HEK293 (cell line): ENCODE measurements around the gene C1orf115.

Experiments
- CTCF ChIA-PET: fragments of 350-600 bp; formaldehyde crosslinking; extraction: SDS; loops from one replicate; lab custom pipeline; 2021; ENCODE audit warnings: antibody characterized with exemption; lab: Yijun Ruan, JAX
- POLR2A ChIA-PET: fragments of 300-600 bp; formaldehyde crosslinking; extraction: SDS; loops from one replicate; lab custom pipeline; 2020; ENCODE audit warnings: antibody characterized with exemption, inconsistent platforms; lab: Yijun Ruan, JAX
- H3K27ac ChIP-seq: fragments of 200-500 bp; sonication (Bioruptor generic); 2 replicates; pipeline ENCODE4 v1.5.1; 2014; ENCODE audit warnings: low read depth, low read length, control low read depth, inconsistent platforms; ENCODE audit errors: extremely low read depth
- H3K36me3 ChIP-seq, 2 experiments: fragments of 200-500 bp in 1 of 2; sonication (Bioruptor generic) in 1 of 2; 1 replicate in 1 of 2; 2 replicates in 1 of 2; pipeline ENCODE4 v1.5.1; 2014 to 2017; ENCODE audit warnings: inconsistent platforms in 2 of 2, low read length in 2 of 2; ENCODE audit not compliant: control insufficient read depth in 2 of 2, insufficient read depth in 1 of 2
- H3K4me1 ChIP-seq: fragments of 200-500 bp; sonication (Bioruptor generic); 2 replicates; pipeline ENCODE4 v1.5.1; 2014; ENCODE audit warnings: mild to moderate bottlenecking, low read length, inconsistent platforms; ENCODE audit not compliant: control insufficient read depth, insufficient read depth
- H3K4me3 ChIP-seq: 2 replicates; pipeline ENCODE4 v1.5.1; 2011; ENCODE audit warnings: low read depth, mild to moderate bottlenecking, control low read depth, low read length, moderate library complexity
- H3K9me3 ChIP-seq: fragments of 200-500 bp; sonication (Bioruptor generic); 2 replicates; pipeline ENCODE4 v1.5.1; 2014; ENCODE audit warnings: low read depth, low read length, inconsistent platforms; ENCODE audit not compliant: control insufficient read depth, insufficient read depth
- GLI2 ChIP-seq: fragments of 450-650 bp; formaldehyde crosslinking; IDR thresholded peaks from 2 replicates; pipeline ENCODE4; 2017; ENCODE audit warnings: missing biosample characterization, missing genetic modification characterization, low read depth, borderline replicate concordance
- HOXA7 ChIP-seq: sonication (generic); formaldehyde crosslinking; IDR thresholded peaks from 2 replicates; pipeline ENCODE4 v1.8.1; 2022; ENCODE audit warnings: missing genetic modification reagents, borderline replicate concordance
- SCRT2 ChIP-seq: fragments of 450-650 bp; formaldehyde crosslinking; IDR thresholded peaks from 2 replicates; pipeline ENCODE4 v1.5.1; 2016; ENCODE audit warnings: missing biosample characterization, missing genetic modification characterization
- TRIM28 ChIP-seq: IDR thresholded peaks from 2 replicates; pipeline ENCODE4 v1.6.1; 2011; ENCODE audit warnings: low read length, control low read depth, borderline replicate concordance
- WT1 ChIP-seq: fragments of 450-650 bp; formaldehyde crosslinking; IDR thresholded peaks from 2 replicates; pipeline ENCODE4 v1.5.1; 2016; ENCODE audit warnings: missing biosample characterization, missing genetic modification characterization
- ZFHX2 ChIP-seq: fragments of 450-650 bp; formaldehyde crosslinking; conservative IDR thresholded peaks from 2 replicates; pipeline ENCODE4 v1.5.1; 2016; ENCODE audit warnings: missing biosample characterization, missing genetic modification characterization
- ZNF157 ChIP-seq: fragments of 450-650 bp; formaldehyde crosslinking; IDR thresholded peaks from 2 replicates; pipeline ENCODE4 v1.5.1; 2016; ENCODE audit warnings: missing biosample characterization, missing genetic modification characterization
- ZNF184 ChIP-seq: fragments of 450-650 bp; IDR thresholded peaks from 2 replicates; pipeline ENCODE4 v1.5.1; 2018; ENCODE audit warnings: missing biosample characterization, mild to moderate bottlenecking, missing genetic modification characterization
- ZNF211 ChIP-seq: fragments of 450-650 bp; formaldehyde crosslinking; IDR thresholded peaks from 2 replicates; pipeline ENCODE4 v1.5.1; 2016; ENCODE audit warnings: low read depth, missing biosample characterization, missing genetic modification characterization
- ZNF239 ChIP-seq: fragments of 450-650 bp; formaldehyde crosslinking; IDR thresholded peaks from 2 replicates; pipeline ENCODE4 v1.5.1; 2016; ENCODE audit warnings: missing biosample characterization, missing genetic modification characterization
- ZNF394 ChIP-seq: fragments of 450-650 bp; formaldehyde crosslinking; IDR thresholded peaks from 2 replicates; pipeline ENCODE4 v1.5.1; 2016; ENCODE audit warnings: missing biosample characterization, missing genetic modification characterization, mild to moderate bottlenecking, moderate library complexity, borderline replicate concordance
- ZNF549 ChIP-seq: fragments of 450-650 bp; IDR thresholded peaks from 2 replicates; pipeline ENCODE4 v1.5.1; 2018; ENCODE audit warnings: missing biosample characterization, missing genetic modification characterization, mild to moderate bottlenecking, inconsistent platforms, moderate library complexity
- ZNF560 ChIP-seq: fragments of 450-650 bp; formaldehyde crosslinking; IDR thresholded peaks from 2 replicates; pipeline ENCODE4 v1.5.1; 2017; ENCODE audit warnings: missing biosample characterization, missing genetic modification characterization, borderline replicate concordance
- ZNF624 ChIP-seq: fragments of 450-650 bp; formaldehyde crosslinking; IDR thresholded peaks from 2 replicates; pipeline ENCODE4 v1.5.1; 2017; ENCODE audit warnings: missing biosample characterization, missing genetic modification characterization
- ZNF677 ChIP-seq: fragments of 450-650 bp; IDR thresholded peaks from 2 replicates; pipeline ENCODE4 v1.5.0; 2018; ENCODE audit warnings: missing biosample characterization, mild to moderate bottlenecking, missing genetic modification characterization, moderate library complexity
- ZNF785 ChIP-seq: fragments of 450-650 bp; formaldehyde crosslinking; IDR thresholded peaks from 2 replicates; pipeline ENCODE4 v1.5.1; 2016; ENCODE audit warnings: missing biosample characterization, missing genetic modification characterization
- ZSCAN16 ChIP-seq: fragments of 450-650 bp; formaldehyde crosslinking; IDR thresholded peaks from 2 replicates; pipeline ENCODE4 v1.5.1; 2016; ENCODE audit warnings: missing biosample characterization, missing genetic modification characterization
- TF ChIP-seq, protein P1 (sequence below): fragments of 450-650 bp; formaldehyde crosslinking; IDR thresholded peaks from 2 replicates; pipeline ENCODE4 v1.5.1; 2016; ENCODE audit warnings: missing biosample characterization, missing genetic modification characterization
- TF ChIP-seq, protein P2 (sequence below): fragments of 450-650 bp; formaldehyde crosslinking; IDR thresholded peaks from 2 replicates; pipeline ENCODE4 v1.5.1; 2016; ENCODE audit warnings: missing biosample characterization, missing genetic modification characterization
- TF ChIP-seq, protein P3 (sequence below): fragments of 450-650 bp; formaldehyde crosslinking; IDR thresholded peaks from 2 replicates; pipeline ENCODE4; 2016; ENCODE audit warnings: missing biosample characterization, missing genetic modification characterization

The C1orf115 gene

DNA sequence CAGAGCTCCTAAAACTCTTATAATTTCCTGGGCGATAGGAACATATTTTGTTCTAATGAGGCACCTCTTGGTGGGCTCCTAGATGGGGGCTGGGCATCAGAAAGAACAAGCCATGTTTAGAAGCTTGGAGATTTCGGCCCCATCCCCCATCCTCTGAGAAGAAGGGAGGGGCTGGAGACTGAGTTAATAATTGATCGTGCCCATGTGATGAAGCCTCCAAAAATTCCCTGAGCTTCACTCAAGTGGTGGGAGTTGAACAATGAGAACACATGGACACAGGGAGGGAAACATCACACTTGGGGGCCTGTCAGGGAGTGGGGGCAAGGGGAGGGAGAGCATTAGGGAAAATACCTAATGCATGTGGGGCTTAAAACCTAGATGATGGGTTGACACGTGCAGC, 18.1 kb downstream of the C1orf115 start:
- H3K4me1 ChIP-seq: no peaks in the 10 kb centered on the region
- CTCF ChIA-PET: interaction anchor here (0.6 kb wide), 1 partner anchor 527 kb away, joined by 3 read pairs; no protein-coding TSS in a partner anchor

DNA sequence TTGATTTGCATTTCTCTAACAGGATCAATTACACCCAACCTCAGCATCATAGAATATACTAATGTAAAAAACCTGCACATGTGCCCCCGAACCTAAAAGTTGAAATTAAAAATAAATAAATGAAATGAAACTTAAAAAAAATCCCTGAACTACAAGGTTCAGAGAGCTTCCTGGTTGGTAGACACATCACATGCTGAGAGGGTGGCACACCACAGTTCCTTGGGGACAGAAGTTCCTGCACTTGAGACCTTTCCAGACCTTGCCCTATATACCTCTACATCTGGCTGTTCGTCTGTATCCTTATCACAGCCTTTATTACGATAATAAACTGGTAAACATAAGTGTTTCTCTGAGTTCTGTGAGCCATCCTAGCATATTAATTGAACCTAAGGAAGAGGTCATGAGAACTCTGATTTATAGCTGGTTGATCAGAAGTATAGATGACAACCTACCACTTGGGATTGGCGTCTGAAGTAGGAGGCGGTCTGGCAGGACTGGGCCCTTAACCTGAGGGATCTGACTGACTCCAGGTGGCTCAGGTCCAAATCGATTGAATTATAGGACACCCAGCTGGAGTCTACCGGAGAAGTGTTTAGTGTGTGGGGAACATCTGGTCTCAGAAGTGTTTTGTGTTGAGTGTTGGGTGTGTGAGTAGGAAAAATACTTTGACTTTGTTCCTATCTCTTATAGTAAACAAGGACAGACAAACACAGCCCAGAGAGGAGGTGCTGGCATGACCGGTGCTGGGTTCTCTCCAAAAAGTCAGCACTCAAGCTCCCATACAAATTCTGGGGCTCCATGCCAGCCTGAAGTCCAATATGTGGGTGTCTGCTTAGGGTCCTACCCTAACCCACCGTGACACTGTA, 19.0 kb downstream of the C1orf115 start:
- CTCF ChIA-PET: no interaction called here
- H3K36me3 ChIP-seq: no peaks in the 10 kb centered on the region
- no peaks in the 10 kb centered on the region for H3K4me1 ChIP-seq
- H3K27ac ChIP-seq: no peak overlapping the region
- H3K9me3 ChIP-seq: no peaks in the 10 kb centered on the region
- H3K4me3 ChIP-seq: no peak overlapping the region
- TF ChIP-seq HOXA7 (CRISPR knock-in tag): no peak
- POLR2A ChIA-PET: no interaction called here

More for the DNA sequence above, 18.1 kb downstream of the C1orf115 start:
- POLR2A ChIA-PET: no interaction called here
- TF ChIP-seq ZNF184 (tag by site-specific recombination): no peak
- Histone ChIP-seq H3K27ac (no peak overlapping the region), H3K9me3 (no peaks in the 10 kb centered on the region), H3K4me3 (no peak overlapping the region), H3K36me3 (no peaks in the 10 kb centered on the region)

DNA sequence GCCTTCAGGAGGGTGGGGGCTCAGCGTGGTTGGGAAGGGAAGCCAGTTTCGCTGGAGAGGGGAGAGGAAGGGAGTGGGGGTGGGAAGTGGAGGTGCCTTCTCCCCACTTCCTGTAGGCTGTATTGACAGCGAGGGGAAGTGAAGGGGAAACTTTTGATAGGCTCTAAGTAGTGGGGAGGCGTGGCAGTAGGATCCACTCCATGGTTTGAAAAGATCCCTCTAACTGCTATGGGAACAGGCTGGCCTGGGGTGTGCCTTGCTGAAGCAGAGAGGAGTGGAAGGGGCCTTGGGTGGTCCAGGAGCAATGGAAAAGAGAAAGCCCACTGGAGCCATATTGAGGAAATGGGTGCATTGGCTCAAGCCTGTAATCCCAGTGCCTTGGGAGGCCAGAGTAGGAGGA, 20.2 kb downstream of the C1orf115 start:
- no peaks in the 10 kb centered on the region for H3K4me1 ChIP-seq
- H3K36me3 ChIP-seq: no peaks in the 10 kb centered on the region
- no peaks in the 10 kb centered on the region for H3K9me3 ChIP-seq
- H3K27ac ChIP-seq: no peak overlapping the region
- ChIA-PET CTCF (no interaction called here), POLR2A (no interaction called here)
- no peak overlapping the region for H3K4me3 ChIP-seq
- TF ChIP-seq ZNF394 (tag by site-specific recombination) (no peak), ZNF677 (tag by site-specific recombination) (no peak), ZNF211 (tag by site-specific recombination) (no peak), ZNF560 (tag by site-specific recombination) (no peak), ZFHX2 (no peak), TRIM28 (no peak), SCRT2 (tag by site-specific recombination) (no peak), ZNF157 (tag by site-specific recombination) (no peak), ZNF785 (no peak), GLI2 (no peak), ZNF239 (tag by site-specific recombination) (no peak)
- TF ChIP-seq, protein P1, sequence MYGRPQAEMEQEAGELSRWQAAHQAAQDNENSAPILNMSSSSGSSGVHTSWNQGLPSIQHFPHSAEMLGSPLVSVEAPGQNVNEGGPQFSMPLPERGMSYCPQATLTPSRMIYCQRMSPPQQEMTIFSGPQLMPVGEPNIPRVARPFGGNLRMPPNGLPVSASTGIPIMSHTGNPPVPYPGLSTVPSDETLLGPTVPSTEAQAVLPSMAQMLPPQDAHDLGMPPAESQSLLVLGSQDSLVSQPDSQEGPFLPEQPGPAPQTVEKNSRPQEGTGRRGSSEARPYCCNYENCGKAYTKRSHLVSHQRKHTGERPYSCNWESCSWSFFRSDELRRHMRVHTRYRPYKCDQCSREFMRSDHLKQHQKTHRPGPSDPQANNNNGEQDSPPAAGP: no peak

DNA sequence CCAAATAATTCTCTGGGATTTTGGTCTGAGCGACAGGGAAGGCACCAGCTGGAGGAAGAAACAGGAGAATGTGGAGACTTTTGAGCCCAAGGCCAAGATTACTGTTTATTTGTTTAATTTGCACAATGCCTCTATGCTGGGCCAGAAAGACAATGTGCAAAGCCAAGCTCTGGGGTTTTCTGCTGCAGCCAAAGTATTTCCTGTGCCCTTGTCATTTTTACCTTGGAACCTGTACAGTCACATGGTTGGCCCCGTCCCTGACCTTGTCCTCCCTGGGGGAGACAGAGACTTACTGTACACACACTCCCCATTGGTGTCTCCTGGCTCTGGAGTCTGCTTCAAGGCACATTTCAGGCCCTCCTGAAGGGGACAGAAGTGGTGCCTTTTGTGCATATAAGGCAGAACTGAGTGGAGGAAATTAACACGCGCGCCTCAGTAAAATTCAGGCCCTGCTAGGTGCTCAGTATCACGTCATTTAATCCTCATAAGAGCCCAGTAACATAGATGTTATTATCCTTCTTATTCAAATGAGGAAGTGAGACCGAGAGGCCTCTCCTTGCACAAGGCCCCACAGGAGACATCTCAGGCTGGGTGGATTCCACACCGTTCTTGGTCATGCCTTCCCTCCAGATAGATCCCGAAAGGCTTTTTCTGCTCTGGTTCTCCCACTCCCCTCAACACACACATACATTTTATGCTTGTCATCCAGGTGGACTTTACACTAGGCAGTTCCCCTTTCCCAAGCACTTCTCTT, 21.1 kb downstream of the C1orf115 start:
- POLR2A ChIA-PET: no interaction called here
- H3K4me1 ChIP-seq: no peaks in the 10 kb centered on the region
- CTCF ChIA-PET: no interaction called here

More for the DNA sequence above, 21.1 kb downstream of the C1orf115 start:
- Histone ChIP-seq H3K27ac (no peak overlapping the region), H3K36me3 (no peaks in the 10 kb centered on the region), H3K9me3 (no peaks in the 10 kb centered on the region), H3K4me3 (no peak overlapping the region)
- TF ChIP-seq, protein P2, sequence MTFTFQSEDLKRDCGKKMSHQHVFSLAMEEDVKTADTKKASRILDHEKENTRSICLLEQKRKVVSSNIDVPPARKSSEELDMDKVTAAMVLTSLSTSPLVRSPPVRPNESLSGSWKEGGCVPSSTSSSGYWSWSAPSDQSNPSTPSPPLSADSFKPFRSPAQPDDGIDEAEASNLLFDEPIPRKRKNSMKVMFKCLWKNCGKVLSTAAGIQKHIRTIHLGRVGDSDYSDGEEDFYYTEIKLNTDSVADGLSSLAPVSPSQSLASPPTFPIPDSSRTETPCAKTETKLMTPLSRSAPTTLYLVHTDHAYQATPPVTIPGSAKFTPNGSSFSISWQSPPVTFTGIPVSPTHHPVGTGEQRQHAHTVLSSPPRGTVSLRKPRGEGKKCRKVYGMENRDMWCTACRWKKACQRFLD (tag by site-specific recombination): no peak
- TF ChIP-seq, protein P3, sequence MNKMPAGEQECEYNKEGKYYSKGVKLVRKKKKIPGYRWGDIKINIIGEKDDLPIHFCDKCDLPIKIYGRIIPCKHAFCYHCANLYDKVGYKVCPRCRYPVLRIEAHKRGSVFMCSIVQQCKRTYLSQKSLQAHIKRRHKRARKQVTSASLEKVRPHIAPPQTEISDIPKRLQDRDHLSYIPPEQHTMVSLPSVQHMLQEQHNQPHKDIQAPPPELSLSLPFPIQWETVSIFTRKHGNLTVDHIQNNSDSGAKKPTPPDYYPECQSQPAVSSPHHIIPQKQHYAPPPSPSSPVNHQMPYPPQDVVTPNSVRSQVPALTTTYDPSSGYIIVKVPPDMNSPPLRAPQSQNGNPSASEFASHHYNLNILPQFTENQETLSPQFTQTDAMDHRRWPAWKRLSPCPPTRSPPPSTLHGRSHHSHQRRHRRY: no peak
- TF ChIP-seq ZNF624 (tag by site-specific recombination) (no peak), ZNF211 (tag by site-specific recombination) (no peak), ZSCAN16 (tag by site-specific recombination) (no peak), WT1 (tag by site-specific recombination) (no peak), ZNF549 (tag by site-specific recombination) (no peak)
